Amniotic epithelial cell (primary cell): ENCODE results near the gene KCTD8.
"Not testable (repeated sequence)": the region's sequence is repeated elsewhere in the genome, so short reads cannot be mapped to it uniquely, and the experiment has no call there.

Experiments
- DNase-seq: peaks from one replicate; pipeline ENCODE4 v3.0.0-alpha.2; 2010; ENCODE audit warnings: low read depth

Gene KCTD8

GRCh38 chr4:44326741-44327140 lies 121.9 kb downstream of the KCTD8 start:
- peak; percentile 55 for DNase-seq

GRCh38 chr4:44320833-44321232 lies 127.8 kb downstream of the KCTD8 start:
- DNase-seq, result no peak

GRCh38 chr4:44319129-44319528 lies 129.5 kb downstream of the KCTD8 start:
- no peak for DNase-seq

GRCh38 chr4:44313702-44314101 lies 134.9 kb downstream of the KCTD8 start:
- peak; percentile 77 for DNase-seq

- DNase-seq, result no peak
These were observed 161.1 kb downstream of the KCTD8 start for GRCh38 chr4:44287505-44287904.

DNA sequence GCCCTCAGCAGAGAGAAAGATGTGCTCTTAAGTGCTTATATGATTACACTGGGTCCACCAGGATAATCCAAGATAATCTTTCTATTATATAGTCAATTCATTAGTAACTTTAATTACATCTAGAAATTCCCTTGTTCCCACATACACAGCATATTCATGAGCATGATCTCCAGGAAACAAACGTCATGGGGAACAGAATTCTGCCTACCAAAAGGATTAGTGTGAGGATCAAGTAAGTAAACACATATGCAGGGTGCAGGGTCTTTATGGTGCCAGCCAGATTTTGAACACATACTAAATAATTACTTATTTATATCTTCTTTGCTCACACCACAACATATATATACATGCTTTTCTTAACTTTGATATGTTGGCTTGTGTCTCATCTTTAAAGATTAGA lies 169.1 kb downstream of the KCTD8 start:
- DNase-seq, result no peak

DNA sequence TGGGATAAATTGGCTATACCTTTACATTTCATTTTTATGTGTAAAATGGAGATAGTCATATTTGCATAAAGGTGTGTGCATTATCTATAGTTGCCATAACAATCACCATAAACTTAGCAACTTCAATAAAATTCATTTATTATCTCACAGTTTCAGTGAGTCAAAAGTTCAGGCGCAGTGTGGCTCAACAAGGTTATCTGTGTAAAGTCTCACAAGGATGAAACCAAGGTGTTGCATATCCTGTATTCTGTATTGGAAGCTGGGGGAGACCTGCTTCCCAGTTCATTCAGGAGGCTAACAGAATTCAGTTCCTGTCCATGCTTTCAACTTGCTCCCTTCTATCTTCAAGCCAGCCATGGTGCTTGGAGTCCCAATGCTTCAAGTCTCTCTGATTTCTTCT lies 169.5 kb downstream of the KCTD8 start:
- no peak for DNase-seq

DNA sequence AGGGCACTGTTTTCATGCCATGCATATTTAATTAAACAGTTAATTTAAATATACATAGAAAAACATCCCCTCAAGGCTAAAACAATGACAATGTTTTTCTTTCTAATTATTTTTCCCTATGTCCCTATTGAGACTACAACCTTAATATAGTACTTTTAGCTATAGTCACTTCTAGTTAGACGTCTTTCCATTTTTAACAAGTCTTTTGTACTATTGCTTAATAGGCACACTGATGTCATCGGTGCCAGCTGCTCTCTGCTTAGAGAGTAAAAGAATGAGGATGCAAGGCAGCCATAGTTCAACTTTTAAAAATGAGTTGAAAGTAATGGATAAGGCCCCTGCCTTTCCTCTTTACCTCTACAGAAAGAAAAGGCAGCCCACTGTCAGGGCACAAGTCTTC lies 191.1 kb downstream of the KCTD8 start:
- peak; percentile 2 for DNase-seq

GRCh38 chr4:44256414-44256813 lies 192.2 kb downstream of the KCTD8 start:
- DNase-seq, result peak; percentile 6

DNA sequence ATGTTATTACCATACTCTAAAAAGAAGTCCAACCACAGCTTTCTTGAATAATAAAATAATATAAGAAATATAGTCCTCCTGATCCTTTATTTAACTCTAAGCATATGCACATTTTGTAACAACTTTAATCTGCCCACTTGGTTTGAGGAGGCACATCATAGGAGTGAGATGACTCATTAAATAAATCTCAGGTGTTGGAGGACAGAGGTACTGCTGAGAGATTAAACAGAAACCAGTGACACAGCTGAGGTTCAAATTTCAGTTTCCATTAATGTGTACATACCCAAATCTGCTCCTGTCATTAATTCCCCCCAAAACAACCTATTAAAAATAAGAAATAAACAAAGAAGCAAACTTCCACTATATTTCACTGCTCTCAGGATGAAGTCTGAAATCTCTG lies 211.0 kb downstream of the KCTD8 start:
- no peak for DNase-seq

- DNase-seq, result no peak
These were observed 212.7 kb downstream of the KCTD8 start for GRCh38 chr4:44235897-44236296.

GRCh38 chr4:44232262-44232661 lies 216.3 kb downstream of the KCTD8 start:
- no peak for DNase-seq

GRCh38 chr4:44231006-44231405 lies 217.6 kb downstream of the KCTD8 start:
- DNase-seq, result no peak

DNA sequence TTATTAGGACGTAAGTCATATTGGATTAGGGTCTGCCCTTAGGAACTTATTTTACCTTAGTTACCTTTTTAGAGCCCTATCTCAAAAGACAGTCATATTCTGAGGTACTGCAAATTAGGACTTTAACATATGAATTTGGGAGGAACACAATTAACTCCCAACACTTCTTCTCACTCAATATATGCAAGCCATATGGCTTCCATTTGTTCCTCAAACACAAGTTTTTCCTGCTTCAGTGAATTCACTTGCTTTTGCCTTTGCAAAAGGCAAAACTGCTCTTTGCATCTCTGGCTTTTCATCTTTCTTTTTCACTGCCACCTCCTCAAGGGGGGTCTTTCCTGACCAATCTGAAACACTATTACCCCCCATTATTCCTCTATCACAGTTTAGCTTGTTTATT lies 220.3 kb downstream of the KCTD8 start:
- no peak for DNase-seq

DNA sequence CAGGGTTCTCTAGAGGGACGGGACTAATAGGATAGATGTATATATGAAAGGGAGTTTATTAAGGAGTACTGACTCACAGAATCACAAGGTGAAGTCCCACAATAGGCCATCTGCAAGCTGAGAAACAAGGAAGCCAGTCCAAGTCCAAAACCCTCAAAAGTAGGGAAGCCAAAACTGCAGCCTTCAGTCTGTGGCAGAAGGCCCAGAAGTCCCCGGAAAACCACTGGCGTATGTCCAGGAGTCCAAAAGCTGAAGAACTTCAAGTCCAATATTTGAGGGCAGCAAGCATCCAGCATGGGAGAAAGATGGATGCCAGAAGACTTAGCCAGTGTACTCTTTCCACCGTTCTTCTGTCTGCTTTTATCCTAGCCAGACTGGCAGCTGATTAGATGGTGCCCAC lies 227.2 kb downstream of the KCTD8 start:
- DNase-seq, result no peak

DNA sequence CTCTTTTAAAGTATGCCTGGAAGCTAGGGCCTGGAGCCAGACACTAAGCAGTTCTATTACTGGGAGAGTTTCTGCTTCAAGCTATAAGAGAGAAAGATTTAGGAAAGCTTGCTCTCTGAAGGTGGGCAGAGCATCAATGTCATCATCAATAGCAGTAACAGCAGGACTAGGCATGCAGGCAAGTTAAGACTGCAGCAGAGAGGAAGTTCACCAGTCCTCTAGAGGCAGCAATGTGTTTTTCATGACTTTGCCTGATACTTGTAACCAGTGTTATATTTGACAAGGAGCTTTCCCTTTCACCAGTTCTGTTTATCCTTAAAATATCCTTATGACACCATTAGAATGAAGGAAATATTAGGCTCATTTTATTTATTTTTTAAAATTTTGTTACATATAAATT lies 237.9 kb downstream of the KCTD8 start:
- DNase-seq, result no peak

DNA sequence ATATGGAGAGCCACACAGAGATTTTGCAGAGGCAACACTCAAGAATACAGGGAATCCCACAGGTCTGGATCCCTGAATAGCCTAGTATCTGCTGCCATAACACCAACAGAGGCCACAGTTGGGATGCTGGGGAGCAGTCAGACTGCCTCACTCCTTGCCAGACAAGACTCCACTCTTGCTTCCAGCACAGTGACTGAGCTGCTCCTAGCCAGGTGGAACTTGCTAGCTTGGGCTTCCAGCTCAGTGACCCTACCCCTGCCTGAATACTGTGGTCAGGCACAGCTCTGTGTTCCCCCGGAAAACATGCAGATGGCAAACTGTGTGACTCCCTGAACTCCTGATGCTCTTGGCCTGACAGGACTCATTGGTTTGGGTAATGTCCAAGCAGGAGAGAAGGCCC lies 251.8 kb downstream of the KCTD8 start:
- DNase-seq, result no peak

- DNase-seq, result peak; percentile 8
These were observed 254.2 kb downstream of the KCTD8 start for GRCh38 chr4:44194365-44194764.

DNA sequence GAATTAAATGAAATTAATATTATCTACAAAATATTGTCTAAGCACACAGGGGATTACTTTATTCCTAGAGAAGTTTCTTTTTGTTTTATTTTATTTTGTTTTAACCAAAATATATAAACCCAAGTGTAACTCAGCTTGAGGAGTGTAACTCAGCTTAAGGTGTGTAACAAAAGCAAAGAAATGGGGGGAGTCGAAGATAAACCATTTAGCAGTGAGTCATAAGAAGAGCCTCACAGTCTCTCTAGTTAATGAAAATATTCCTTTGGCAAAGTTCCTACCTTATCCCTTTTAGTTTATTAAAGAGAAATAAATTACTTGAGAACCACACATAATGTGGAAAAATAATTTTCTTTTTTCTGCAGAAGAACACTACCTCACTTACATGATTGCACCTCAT lies 261.8 kb downstream of the KCTD8 start:
- DNase-seq, result no peak

DNA sequence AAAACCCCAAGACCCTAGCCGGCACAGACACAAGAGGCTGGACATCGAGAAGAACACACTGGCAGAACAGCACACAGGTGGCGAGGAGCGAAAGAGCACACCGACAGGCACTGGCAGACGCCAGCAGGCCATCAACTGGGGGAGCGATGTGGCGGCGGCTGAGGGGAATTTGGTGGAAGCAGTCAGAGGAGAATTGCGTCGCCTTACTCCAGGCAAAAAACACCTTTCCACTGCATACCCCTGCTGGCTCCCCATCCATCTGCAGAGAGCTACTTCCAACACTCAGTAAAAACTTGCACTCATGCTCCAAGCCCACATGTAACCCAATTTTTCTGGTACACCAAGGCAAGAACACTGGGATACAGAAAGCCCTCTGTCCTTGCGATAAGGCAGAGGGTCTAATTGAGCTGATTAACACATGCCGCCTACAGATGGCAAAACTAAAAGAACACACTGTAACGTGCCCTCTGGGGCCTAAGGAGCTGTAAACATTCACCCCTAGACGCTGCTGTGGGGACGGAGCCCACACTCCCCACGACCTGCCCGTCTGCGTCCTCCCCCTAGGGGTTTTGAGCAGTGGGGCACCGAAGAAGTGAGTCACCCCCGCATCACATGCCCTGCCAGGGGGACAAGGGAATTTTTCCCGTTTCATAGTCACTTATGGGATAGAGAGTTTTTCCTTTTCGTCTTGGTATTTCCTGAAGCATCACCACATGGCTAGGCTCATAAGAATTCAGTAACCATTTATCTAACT lies 262.3 kb downstream of the KCTD8 start:
- DNase-seq, result no peak

DNA sequence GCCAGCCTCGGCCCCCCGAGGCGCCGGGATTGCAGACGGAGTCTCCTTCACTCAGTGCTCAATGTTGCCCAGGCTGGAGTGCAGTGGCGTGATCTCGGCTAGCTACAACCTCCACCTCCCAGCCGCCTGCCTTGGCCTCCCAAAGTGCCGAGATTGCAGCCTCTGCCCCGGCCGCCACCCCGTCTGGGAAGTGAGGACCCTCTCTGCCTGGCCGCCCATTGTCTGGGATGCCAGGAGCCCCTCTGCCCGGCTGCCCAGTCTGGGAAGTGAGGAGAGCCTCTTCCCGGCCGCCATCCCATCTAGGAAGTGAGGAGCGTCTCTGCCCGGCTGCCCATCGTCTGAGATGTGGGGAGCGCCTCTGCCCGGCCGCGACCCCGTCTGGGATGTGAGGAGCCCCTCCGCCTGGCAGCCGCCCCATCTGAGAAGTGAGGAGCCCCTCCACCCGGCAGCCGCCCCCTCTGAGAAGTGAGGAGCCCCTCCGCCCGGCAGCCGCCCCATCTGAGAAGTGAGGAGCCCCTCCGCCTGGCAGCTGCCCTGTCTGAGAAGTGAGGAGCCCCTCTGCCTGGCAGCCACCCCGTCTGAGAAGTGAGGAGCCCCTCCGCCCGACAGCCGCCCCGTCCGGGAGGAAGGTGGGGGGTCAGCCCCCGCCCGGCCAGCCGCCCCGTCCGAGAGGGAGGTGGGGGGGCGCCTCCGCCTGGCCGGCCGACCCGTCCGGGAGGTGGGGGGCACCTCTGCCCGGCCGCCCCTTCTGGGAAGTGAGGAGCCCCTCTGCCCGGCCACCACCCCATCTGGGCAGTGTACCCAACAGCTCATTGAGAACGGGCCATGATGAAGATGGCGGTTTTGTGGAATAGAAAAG lies 266.9 kb downstream of the KCTD8 start:
- not testable (repeated sequence) for DNase-seq

GRCh38 chr4:44167766-44168165 lies 280.8 kb downstream of the KCTD8 start:
- DNase-seq, result not testable (repeated sequence)

GRCh38 chr4:44165938-44166337 lies 282.7 kb downstream of the KCTD8 start:
- peak; percentile 56 for DNase-seq
